HL-60 (cell line): ENCODE results near the gene MAP4K4.

Experiments used
- DNase-seq, 2 experiments: peaks; one replicate each; pipeline ENCODE4 v3.0.0-alpha.2; 2010 to 2020; ENCODE audit warnings: low read depth in 1 of 2, low spot score in 1 of 2
- H3K27ac ChIP-seq: fragments of 250-450 bp; sonication (Bioruptor Pico); replicated peaks from 2 replicates; pipeline ENCODE4 v1.5.1; 2020; ENCODE audit warnings: mild to moderate bottlenecking, moderate library complexity
- H3K27me3 ChIP-seq: fragments of 250-450 bp; sonication (Bioruptor Pico); 2 replicates; pipeline ENCODE4 v1.5.1; 2021; ENCODE audit warnings: mild to moderate bottlenecking, moderate library complexity; ENCODE audit not compliant: insufficient read depth, poor library complexity, severe bottlenecking
- H3K4me3 ChIP-seq: replicated peaks from 2 replicates; pipeline ENCODE4 v1.5.1; 2011; ENCODE audit warnings: mild to moderate bottlenecking, control low read depth, low read length; ENCODE audit not compliant: insufficient read depth
- CTCF ChIP-seq: IDR thresholded peaks from one replicate; pipeline ENCODE4 v1.5.1; 2011; ENCODE audit warnings: low read length, control low read depth, inconsistent platforms; ENCODE audit not compliant: insufficient read depth
- GABPA ChIP-seq: IDR thresholded peaks from 2 replicates; pipeline ENCODE4 v1.6.1; 2012; ENCODE audit warnings: low read depth
- POLR2AphosphoS5 ChIP-seq: IDR thresholded peaks from 2 replicates; pipeline ENCODE4 v1.6.1; 2012; ENCODE audit warnings: low read depth
- SPI1 ChIP-seq: IDR thresholded peaks from 2 replicates; pipeline ENCODE4 v1.6.1; 2012; ENCODE audit warnings: low read depth, mild to moderate bottlenecking, borderline replicate concordance
- TF ChIP-seq, protein P1 (sequence below): IDR thresholded peaks from 2 replicates; pipeline ENCODE4 v1.6.1; 2012; ENCODE audit warnings: low read depth; ENCODE audit not compliant: insufficient replicate concordance

MAP4K4 gene

DNA sequence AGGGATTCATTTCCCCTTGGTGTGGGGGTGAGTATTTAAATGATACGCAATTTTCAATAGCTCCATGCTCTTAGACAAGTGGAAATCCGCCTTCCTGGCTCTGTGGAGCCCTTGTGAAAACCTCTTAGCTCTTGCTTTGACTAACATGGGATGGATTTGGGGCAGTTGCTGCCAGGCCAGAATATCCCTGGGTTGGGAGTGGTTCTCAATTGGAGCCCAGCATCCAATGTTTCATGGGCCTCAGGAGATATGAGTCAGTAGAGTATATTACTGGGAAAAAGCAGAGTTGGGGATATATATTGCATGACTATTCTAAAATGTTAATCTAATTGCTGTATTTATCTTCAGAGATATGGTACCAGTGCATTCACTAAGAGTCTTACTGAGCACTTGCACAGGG is 189.8 kb downstream of the MAP4K4 start:
- Histone ChIP-seq H3K4me3 (no peak overlapping the region), H3K27ac (no peak overlapping the region), H3K27me3 (no peaks in the 10 kb centered on the region)
- TF ChIP-seq GABPA (no peak), CTCF (no peak), SPI1 (no peak), POLR2AphosphoS5 (no peak)
- TF ChIP-seq, protein P1, sequence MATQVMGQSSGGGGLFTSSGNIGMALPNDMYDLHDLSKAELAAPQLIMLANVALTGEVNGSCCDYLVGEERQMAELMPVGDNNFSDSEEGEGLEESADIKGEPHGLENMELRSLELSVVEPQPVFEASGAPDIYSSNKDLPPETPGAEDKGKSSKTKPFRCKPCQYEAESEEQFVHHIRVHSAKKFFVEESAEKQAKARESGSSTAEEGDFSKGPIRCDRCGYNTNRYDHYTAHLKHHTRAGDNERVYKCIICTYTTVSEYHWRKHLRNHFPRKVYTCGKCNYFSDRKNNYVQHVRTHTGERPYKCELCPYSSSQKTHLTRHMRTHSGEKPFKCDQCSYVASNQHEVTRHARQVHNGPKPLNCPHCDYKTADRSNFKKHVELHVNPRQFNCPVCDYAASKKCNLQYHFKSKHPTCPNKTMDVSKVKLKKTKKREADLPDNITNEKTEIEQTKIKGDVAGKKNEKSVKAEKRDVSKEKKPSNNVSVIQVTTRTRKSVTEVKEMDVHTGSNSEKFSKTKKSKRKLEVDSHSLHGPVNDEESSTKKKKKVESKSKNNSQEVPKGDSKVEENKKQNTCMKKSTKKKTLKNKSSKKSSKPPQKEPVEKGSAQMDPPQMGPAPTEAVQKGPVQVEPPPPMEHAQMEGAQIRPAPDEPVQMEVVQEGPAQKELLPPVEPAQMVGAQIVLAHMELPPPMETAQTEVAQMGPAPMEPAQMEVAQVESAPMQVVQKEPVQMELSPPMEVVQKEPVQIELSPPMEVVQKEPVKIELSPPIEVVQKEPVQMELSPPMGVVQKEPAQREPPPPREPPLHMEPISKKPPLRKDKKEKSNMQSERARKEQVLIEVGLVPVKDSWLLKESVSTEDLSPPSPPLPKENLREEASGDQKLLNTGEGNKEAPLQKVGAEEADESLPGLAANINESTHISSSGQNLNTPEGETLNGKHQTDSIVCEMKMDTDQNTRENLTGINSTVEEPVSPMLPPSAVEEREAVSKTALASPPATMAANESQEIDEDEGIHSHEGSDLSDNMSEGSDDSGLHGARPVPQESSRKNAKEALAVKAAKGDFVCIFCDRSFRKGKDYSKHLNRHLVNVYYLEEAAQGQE: no peak
- no peak for DNase-seq

GRCh38 chr2:101889460-101890098 is 192.1 kb downstream of the MAP4K4 start:
- Histone ChIP-seq H3K4me3 (no peak overlapping the region), H3K27me3 (no peaks in the 10 kb centered on the region), H3K27ac (no peak overlapping the region)
- TF ChIP-seq CTCF (no peak), POLR2AphosphoS5 (no peak), GABPA (no peak), SPI1 (no peak)
- TF ChIP-seq, protein P1: no peak
- DNase-seq: no peak

- no peak for TF ChIP-seq SPI1
- TF ChIP-seq POLR2AphosphoS5: no peak
- no peak for TF ChIP-seq GABPA
- TF ChIP-seq, protein P1: no peak
- no peak for TF ChIP-seq CTCF
- DNase-seq: no peak
- Histone ChIP-seq H3K4me3 (no peak overlapping the region), H3K27me3 (no peaks in the 10 kb centered on the region), H3K27ac (no peak overlapping the region)
These were observed 194.9 kb downstream of the MAP4K4 start for GRCh38 chr2:101892377-101892776.
